ENCODE results near the gene PDLIM5. TPM values are rescaled to one million over a fixed set of nuclear protein-coding genes. Genes with fewer than 3 reads are reported as not detected.
"Not testable (repeated sequence)": the region's sequence is repeated elsewhere in the genome, so short reads cannot be mapped to it uniquely, and the experiment has no call there.

The PDLIM5 gene
- total RNA-seq, 1 donor from 2014 or later, result 491 TPM

- DNase-seq, result no peak
Observed at GRCh38 chr4:94653095-94653649, 201.4 kb downstream of the PDLIM5 start.

GRCh38 chr4:94653984-94654609 is 202.4 kb downstream of the PDLIM5 start:
- no peak for DNase-seq

GRCh38 chr4:94654714-94655113 is 203.0 kb downstream of the PDLIM5 start:
- DNase-seq, result no peak

- no peak for DNase-seq
Observed at GRCh38 chr4:94660614-94661013, 208.9 kb downstream of the PDLIM5 start.

GRCh38 chr4:94665021-94665420 is 213.3 kb downstream of the PDLIM5 start:
- DNase-seq, result not testable (repeated sequence)

GRCh38 chr4:94665500-94666404 is 214.0 kb downstream of the PDLIM5 start:
- DNase-seq, result no peak

GRCh38 chr4:94668724-94669123 is 217.0 kb downstream of the PDLIM5 start:
- no peak for DNase-seq

GRCh38 chr4:94669672-94670664 is 218.2 kb downstream of the PDLIM5 start:
- no peak for DNase-seq

- no peak for DNase-seq
Observed at GRCh38 chr4:94671113-94671512, 219.4 kb downstream of the PDLIM5 start.

GRCh38 chr4:94673961-94674360 is 222.2 kb downstream of the PDLIM5 start:
- no peak for DNase-seq

GRCh38 chr4:94676970-94677369 is 225.2 kb downstream of the PDLIM5 start:
- DNase-seq, result peak; percentile 77

- DNase-seq, result no peak
Observed at GRCh38 chr4:94678896-94679295, 227.2 kb downstream of the PDLIM5 start.

GRCh38 chr4:94680176-94680862 is 228.6 kb downstream of the PDLIM5 start:
- no peak for DNase-seq

- DNase-seq, result no peak
Observed at GRCh38 chr4:94686086-94686485, 234.3 kb downstream of the PDLIM5 start.

GRCh38 chr4:94689155-94689860 is 237.6 kb downstream of the PDLIM5 start:
- DNase-seq, result no peak

- DNase-seq, result no peak
Observed at GRCh38 chr4:94690851-94691254, 239.1 kb downstream of the PDLIM5 start.

GRCh38 chr4:94691552-94691951 is 239.8 kb downstream of the PDLIM5 start:
- DNase-seq, result no peak

GRCh38 chr4:94695384-94695783 is 243.6 kb downstream of the PDLIM5 start:
- DNase-seq, result no peak

- no peak for DNase-seq
Observed at GRCh38 chr4:94698187-94698586, 246.4 kb downstream of the PDLIM5 start.

GRCh38 chr4:94700298-94700697 is 248.6 kb downstream of the PDLIM5 start:
- no peak for DNase-seq
